Neural cell (in vitro differentiated cells): ENCODE measurements around the gene TSPAN8. TPM values are rescaled to one million over a fixed set of nuclear protein-coding genes. Genes with fewer than 3 reads are reported as not detected.

Source experiments
- H2AFZ ChIP-seq: fragments of 200-600, 300-800 bp; sonication (generic), shearing (Covaris generic); 2 replicates; pipeline ENCODE4 v1.6.0; 2014; ENCODE audit warnings: low read depth, mild to moderate bottlenecking, antibody characterized with exemption, low read length, moderate library complexity
- H3F3A ChIP-seq: fragments of 200-600 bp; shearing (Covaris generic); 2 replicates; pipeline ENCODE4 v1.6.1; 2016; ENCODE audit warnings: mild to moderate bottlenecking, moderate library complexity, mixed read lengths, antibody characterized with exemption, low read length; ENCODE audit not compliant: insufficient read depth, poor library complexity, severe bottlenecking
- H3K27ac ChIP-seq: fragments of 200-600, 300-800 bp; sonication (generic), shearing (Covaris generic); 2 replicates; pipeline ENCODE4 v1.5.1; 2014; ENCODE audit warnings: mild to moderate bottlenecking, low read length, moderate library complexity
- H3K27me3 ChIP-seq: fragments of 300-800, 200-600 bp; sonication (generic), shearing (Covaris generic); 2 replicates; pipeline ENCODE4 v1.6.0; 2014; ENCODE audit warnings: mild to moderate bottlenecking, low read depth, low read length, moderate library complexity; ENCODE audit not compliant: insufficient read depth
- H3K36me3 ChIP-seq: fragments of 300-800, 200-600 bp; sonication (generic), shearing (Covaris generic); 2 replicates; pipeline ENCODE4 v1.5.1; 2014; ENCODE audit warnings: mild to moderate bottlenecking, antibody characterized with exemption, low read length, moderate library complexity; ENCODE audit not compliant: insufficient read depth
- H3K4me2 ChIP-seq: fragments of 300-800, 200-600 bp; sonication (generic), shearing (Covaris generic); 2 replicates; pipeline ENCODE4 v1.6.0; 2014; ENCODE audit warnings: mild to moderate bottlenecking, low read length
- H3K4me3 ChIP-seq: fragments of 300-800, 200-600 bp; sonication (generic), shearing (Covaris generic); 2 replicates; pipeline ENCODE4 v1.5.1; 2014; ENCODE audit warnings: mild to moderate bottlenecking, low read length, moderate library complexity
- H3K79me2 ChIP-seq: fragments of 200-600 bp; shearing (Covaris generic); replicated peaks from 2 replicates; pipeline ENCODE4 v1.6.0; 2014; ENCODE audit warnings: mild to moderate bottlenecking, low read length, moderate library complexity; ENCODE audit not compliant: insufficient read depth
- H3K9ac ChIP-seq: fragments of 300-800, 200-600 bp; sonication (generic), shearing (Covaris generic); 2 replicates; pipeline ENCODE4 v1.6.1; 2016; ENCODE audit warnings: mild to moderate bottlenecking, low read length, mixed read lengths
- H3K9me2 ChIP-seq: fragments of 200-600 bp; shearing (Covaris generic); 2 replicates; pipeline ENCODE4 v1.6.1; 2016; ENCODE audit warnings: mild to moderate bottlenecking, low read length, mixed read lengths; ENCODE audit not compliant: insufficient read depth
- H3K9me3 ChIP-seq: fragments of 200-600, 300-800 bp; sonication (generic), shearing (Covaris generic); 2 replicates; pipeline ENCODE4 v1.6.1; 2016; ENCODE audit warnings: mild to moderate bottlenecking, mixed run types, low read length, moderate library complexity, mixed read lengths
- H4K20me1 ChIP-seq: fragments of 200-600 bp; shearing (Covaris generic); 2 replicates; pipeline ENCODE4 v1.6.1; 2016; ENCODE audit warnings: mild to moderate bottlenecking, mixed run types; ENCODE audit not compliant: insufficient read depth
- CTCF ChIP-seq: fragments of 450-650 bp; IDR thresholded peaks from 2 replicates; pipeline ENCODE4 v1.5.1; 2014; ENCODE audit warnings: antibody characterized with exemption, mild to moderate bottlenecking, moderate library complexity; ENCODE audit not compliant: poor library complexity, severe bottlenecking
- EP300 ChIP-seq: fragments of 450-650 bp; conservative IDR thresholded peaks from 2 replicates; pipeline ENCODE4 v1.6.1; 2014; ENCODE audit warnings: antibody characterized with exemption, mild to moderate bottlenecking, moderate library complexity; ENCODE audit not compliant: poor library complexity, severe bottlenecking
- EZH2 ChIP-seq: fragments of 200-600, 300-800 bp; shearing (Covaris generic), sonication (generic); IDR thresholded peaks from 2 replicates; pipeline ENCODE4 v1.6.1; 2014; ENCODE audit warnings: antibody characterized with exemption, low read length, borderline replicate concordance, mild to moderate bottlenecking; ENCODE audit not compliant: insufficient read depth, poor library complexity, severe bottlenecking
- MXI1 ChIP-seq: fragments of 450-650 bp; conservative IDR thresholded peaks from 2 replicates; pipeline ENCODE4 v1.6.1; 2014; ENCODE audit warnings: antibody characterized with exemption, mild to moderate bottlenecking; ENCODE audit not compliant: poor library complexity, severe bottlenecking
- POLR2AphosphoS5 ChIP-seq: IDR thresholded peaks from 2 replicates; pipeline ENCODE4 v1.6.1; 2012
- RAD21 ChIP-seq: fragments of 450-650 bp; conservative IDR thresholded peaks from 2 replicates; pipeline ENCODE4 v1.6.1; 2014; ENCODE audit warnings: antibody characterized with exemption, mild to moderate bottlenecking, moderate library complexity
- REST ChIP-seq: IDR thresholded peaks from 2 replicates; pipeline ENCODE4 v1.6.1; 2012; ENCODE audit warnings: borderline replicate concordance
- SMC3 ChIP-seq: fragments of 450-650 bp; conservative IDR thresholded peaks from 2 replicates; pipeline ENCODE4 v1.6.1; 2014; ENCODE audit warnings: antibody characterized with exemption, mild to moderate bottlenecking, moderate library complexity; ENCODE audit not compliant: poor library complexity
- TAF1 ChIP-seq: IDR thresholded peaks from 2 replicates; pipeline ENCODE4 v1.6.1; 2012; ENCODE audit warnings: low read depth
- polyA plus RNA-seq: library from polyadenylated mRNA; depleted of rRNA; stranded (reverse); fragments of >200 nt; gene quantifications from 2 replicates; pipeline ENCODE4 v1.2.3, GENCODE V29; 2014

TSPAN8 gene
- polyA plus RNA-seq, 1 donor from 2014 or later, result not detected

GRCh38 chr12:71191509-71192196 lies 33.9 kb upstream of the TSPAN8 start:
- H3K9me3 ChIP-seq, result no peaks in the 10 kb centered on the region
- no peak overlapping the region for H3K27ac ChIP-seq
- no peaks in the 10 kb centered on the region for H3K79me2 ChIP-seq
- no peaks in the 10 kb centered on the region for H3K36me3 ChIP-seq
- no peak overlapping the region for H3K4me3 ChIP-seq
- H4K20me1 ChIP-seq, result no peaks in the 10 kb centered on the region
- no peak for TF ChIP-seq REST
- no peaks in the 10 kb centered on the region for H3K27me3 ChIP-seq
- no peaks in the 10 kb centered on the region for H3F3A ChIP-seq
- H2AFZ ChIP-seq, result no peak overlapping the region
- H3K9ac ChIP-seq, result no peak overlapping the region
- no peaks in the 10 kb centered on the region for H3K9me2 ChIP-seq
- H3K4me2 ChIP-seq, result no peak overlapping the region

DNA sequence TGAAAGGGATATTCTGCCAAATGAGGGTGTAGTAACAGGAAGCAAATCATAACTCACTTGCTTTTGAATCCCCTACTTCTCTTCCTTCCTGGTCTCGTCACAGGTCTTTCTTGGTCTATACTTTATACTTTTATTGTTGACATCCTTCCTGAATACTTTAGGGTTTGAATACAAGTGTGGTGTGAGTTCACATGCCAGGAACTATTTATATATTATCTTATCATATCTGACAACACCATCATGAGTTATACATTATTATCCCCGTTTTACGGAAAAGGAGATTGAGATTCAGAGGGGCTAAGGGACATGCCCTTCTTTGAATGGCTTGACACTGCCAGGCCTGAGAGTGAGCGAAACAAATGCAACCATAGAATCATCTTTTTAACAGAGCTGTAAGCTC lies 33.0 kb upstream of the TSPAN8 start:
- H3F3A ChIP-seq, result no peaks in the 10 kb centered on the region
- no peaks in the 10 kb centered on the region for H3K79me2 ChIP-seq
- no peaks in the 10 kb centered on the region for H3K9me3 ChIP-seq
- no peak overlapping the region for H2AFZ ChIP-seq
- H3K9me2 ChIP-seq, result no peaks in the 10 kb centered on the region
- H3K4me2 ChIP-seq, result no peak overlapping the region
- H3K9ac ChIP-seq, result no peak overlapping the region
- H3K4me3 ChIP-seq, result no peak overlapping the region
- TF ChIP-seq SMC3, result no peak
- TF ChIP-seq MXI1, result no peak
- no peak overlapping the region for H3K27ac ChIP-seq
- no peaks in the 10 kb centered on the region for H3K27me3 ChIP-seq
- no peaks in the 10 kb centered on the region for H3K36me3 ChIP-seq
- no peaks in the 10 kb centered on the region for H4K20me1 ChIP-seq

DNA sequence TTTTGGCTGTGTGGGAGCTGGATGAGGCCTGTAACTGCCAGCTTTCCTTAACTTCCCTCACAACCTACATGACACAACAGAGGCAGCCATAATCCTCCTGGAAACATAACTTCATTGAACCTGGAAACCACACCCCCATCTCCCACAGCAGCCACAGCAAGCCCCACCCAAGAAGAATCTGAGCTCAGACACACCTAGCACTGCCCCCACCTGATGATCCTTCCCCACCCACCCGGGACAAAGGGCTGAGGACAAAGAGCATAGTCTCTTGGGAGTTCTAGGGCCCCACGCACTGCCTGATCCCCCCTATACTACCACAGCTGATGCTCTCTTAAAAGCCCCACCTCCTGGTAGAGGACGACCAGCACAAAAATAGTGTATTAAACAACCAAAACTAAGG lies 29.6 kb upstream of the TSPAN8 start:
- Histone ChIP-seq H3K27ac (no peak overlapping the region), H3K4me3 (no peak overlapping the region), H3K9ac (no peak overlapping the region), H2AFZ (no peak overlapping the region), H3K36me3 (no peaks in the 10 kb centered on the region), H4K20me1 (no peaks in the 10 kb centered on the region), H3K79me2 (no peaks in the 10 kb centered on the region), H3F3A (no peaks in the 10 kb centered on the region), H3K9me3 (no peaks in the 10 kb centered on the region), H3K4me2 (no peak overlapping the region), H3K9me2 (no peaks in the 10 kb centered on the region), H3K27me3 (no peaks in the 10 kb centered on the region)
- no peak for TF ChIP-seq EP300
- no peak for TF ChIP-seq CTCF
- TF ChIP-seq EZH2, result no peak
- TF ChIP-seq RAD21, result no peak
- TF ChIP-seq POLR2AphosphoS5, result no peak
- no peak for TF ChIP-seq REST
- no peak for TF ChIP-seq TAF1
- no peak for TF ChIP-seq MXI1
- no peak for TF ChIP-seq SMC3
